AG09319 (cell line): Measurements from ENCODE around the gene HOXA3.

Experiments
- DNase-seq: peaks from one replicate; pipeline ENCODE4 v3.0.0-alpha.2; 2010; ENCODE audit warnings: low read depth; ENCODE audit errors: extremely low read depth
- CTCF ChIP-seq: IDR thresholded peaks from 2 replicates; pipeline ENCODE4 v1.5.1; 2011; ENCODE audit warnings: low read depth, mild to moderate bottlenecking, inconsistent platforms, low read length, moderate library complexity

HOXA3 gene

GRCh38 chr7:27161721-27162560 is 9.6 kb upstream of the HOXA3 start:
- DNase-seq: no peak
- TF ChIP-seq CTCF: no peak

GRCh38 chr7:27161214-27161720 is 8.9 kb upstream of the HOXA3 start:
- no peak for TF ChIP-seq CTCF
- no peak for DNase-seq

GRCh38 chr7:27160546-27161213 is 8.3 kb upstream of the HOXA3 start:
- TF ChIP-seq CTCF: peak; percentile 95
- DNase-seq: peak; percentile 48

GRCh38 chr7:27160145-27160545 is 7.8 kb upstream of the HOXA3 start:
- no peak for TF ChIP-seq CTCF
- no peak for DNase-seq

GRCh38 chr7:27159266-27160144 is 7.1 kb upstream of the HOXA3 start:
- DNase-seq: no peak
- TF ChIP-seq CTCF: no peak

- no peak for DNase-seq
- no peak for TF ChIP-seq CTCF
Measured at GRCh38 chr7:27158436-27159265, 6.3 kb upstream of the HOXA3 start.
